Omental fat pad (tissue), 4 donors: ENCODE results near the gene SHC3. TPM values are rescaled to one million over a fixed set of nuclear protein-coding genes. Genes with fewer than 3 reads are reported as not detected.

Source experiments
- ATAC-seq: fragments of 150-250 bp; one replicate; pipeline ENCODE4 v1.9.1; 2016; ENCODE audit warnings: mild to moderate bottlenecking, moderate library complexity; ENCODE audit not compliant: low FRiP score
- DNase-seq: peaks from one replicate; pipeline ENCODE4 v3.0.0-alpha.2; 2019; ENCODE audit warnings: low spot score
- total RNA-seq, 4 donors: library from RNA; depleted of rRNA; stranded (reverse); fragments of >200 nt; gene quantifications; one replicate each; pipeline ENCODE4 v1.1.0, GENCODE V29; 2016
- TF ChIP-seq, protein P1 (sequence below), 3 donors: fragments of 450-650 bp; IDR thresholded peaks; one replicate each; pipeline ENCODE4 v1.5.1; 2016 to 2017; ENCODE audit warnings: antibody characterized with exemption in 3 of 3, mild to moderate bottlenecking in 3 of 3, moderate library complexity in 2 of 3

SHC3 gene
- total RNA-seq, 4 donors from 2014 or later: 1.1 to 7.4 (median 3.1) TPM

GRCh38 chr9:89113851-89114250 lies 64.8 kb downstream of the SHC3 start:
- TF ChIP-seq, protein P1, sequence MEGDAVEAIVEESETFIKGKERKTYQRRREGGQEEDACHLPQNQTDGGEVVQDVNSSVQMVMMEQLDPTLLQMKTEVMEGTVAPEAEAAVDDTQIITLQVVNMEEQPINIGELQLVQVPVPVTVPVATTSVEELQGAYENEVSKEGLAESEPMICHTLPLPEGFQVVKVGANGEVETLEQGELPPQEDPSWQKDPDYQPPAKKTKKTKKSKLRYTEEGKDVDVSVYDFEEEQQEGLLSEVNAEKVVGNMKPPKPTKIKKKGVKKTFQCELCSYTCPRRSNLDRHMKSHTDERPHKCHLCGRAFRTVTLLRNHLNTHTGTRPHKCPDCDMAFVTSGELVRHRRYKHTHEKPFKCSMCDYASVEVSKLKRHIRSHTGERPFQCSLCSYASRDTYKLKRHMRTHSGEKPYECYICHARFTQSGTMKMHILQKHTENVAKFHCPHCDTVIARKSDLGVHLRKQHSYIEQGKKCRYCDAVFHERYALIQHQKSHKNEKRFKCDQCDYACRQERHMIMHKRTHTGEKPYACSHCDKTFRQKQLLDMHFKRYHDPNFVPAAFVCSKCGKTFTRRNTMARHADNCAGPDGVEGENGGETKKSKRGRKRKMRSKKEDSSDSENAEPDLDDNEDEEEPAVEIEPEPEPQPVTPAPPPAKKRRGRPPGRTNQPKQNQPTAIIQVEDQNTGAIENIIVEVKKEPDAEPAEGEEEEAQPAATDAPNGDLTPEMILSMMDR (IDR thresholded peaks at IDR 0.05): no peak
- no peak for ATAC-seq

GRCh38 chr9:89112243-89112642 lies 66.4 kb downstream of the SHC3 start:
- ATAC-seq: no peak
- DNase-seq: no peak
- TF ChIP-seq, protein P1 (IDR thresholded peaks at IDR 0.05): no peak

More at GRCh38 chr9:89113851-89114250, 64.8 kb downstream of the SHC3 start:
- DNase-seq: no peak

DNA sequence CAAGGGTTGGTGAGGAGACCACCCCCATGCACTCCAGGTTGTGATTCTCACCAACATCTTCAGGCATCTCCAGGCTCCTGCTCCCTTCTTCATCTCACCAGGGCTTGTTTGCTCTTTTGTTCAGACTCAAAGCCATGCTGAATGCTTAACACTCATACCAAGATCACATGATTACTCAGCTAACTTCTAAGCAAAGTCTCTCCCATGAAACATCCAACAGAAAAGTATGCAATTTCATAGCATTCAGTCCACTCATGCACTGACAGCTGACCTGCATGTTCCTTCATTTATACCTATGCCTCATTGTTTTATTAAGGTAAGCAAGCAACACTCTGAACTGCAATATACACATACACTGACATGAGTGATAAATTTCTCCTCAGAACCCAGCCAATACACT lies 69.0 kb downstream of the SHC3 start:
- DNase-seq (no peak), ATAC-seq (no peak)
- TF ChIP-seq, protein P1 (IDR thresholded peaks at IDR 0.05): no peak

- DNase-seq: no peak
- TF ChIP-seq, protein P1 (IDR thresholded peaks at IDR 0.05): no peak
- no peak for ATAC-seq
Observed at GRCh38 chr9:89107406-89107805, 71.2 kb downstream of the SHC3 start.

- no peak for DNase-seq
- TF ChIP-seq, protein P1 (IDR thresholded peaks at IDR 0.05): no peak
- no peak for ATAC-seq
Observed at GRCh38 chr9:89106224-89106851, 72.3 kb downstream of the SHC3 start.

- DNase-seq (no peak), ATAC-seq (no peak)
- TF ChIP-seq, protein P1 (IDR thresholded peaks at IDR 0.05): no peak
Observed at GRCh38 chr9:89104821-89105220, 73.8 kb downstream of the SHC3 start.

DNA sequence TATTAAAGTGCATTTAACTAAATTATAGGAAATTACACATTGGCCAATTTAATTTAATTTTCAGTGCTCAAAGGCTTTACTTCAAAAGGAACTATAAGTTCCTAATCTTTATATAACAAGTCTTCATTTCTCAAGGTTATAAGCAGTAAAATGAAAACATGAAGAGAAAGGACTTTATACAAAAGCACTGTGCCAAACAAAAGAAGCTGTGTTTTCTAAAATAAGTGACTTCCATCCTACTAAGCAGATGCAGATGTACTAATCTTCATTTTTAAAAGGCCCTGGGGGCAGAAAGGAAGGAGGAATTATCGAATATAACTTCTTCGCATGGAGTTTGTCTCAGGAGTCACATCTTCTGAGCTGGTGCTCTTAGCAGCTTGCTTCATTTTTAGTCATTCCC lies 81.4 kb downstream of the SHC3 start:
- ATAC-seq: no peak
- TF ChIP-seq, protein P1 (IDR thresholded peaks at IDR 0.05): no peak

More for the DNA sequence above, 81.4 kb downstream of the SHC3 start:
- DNase-seq: no peak
